Measurements from ENCODE around the gene AIPL1. TPM values are rescaled to one million over a fixed set of nuclear protein-coding genes. Genes with fewer than 3 reads are reported as not detected.

The AIPL1 gene
- total RNA-seq, 1 experiment from 2014 or later: not detected

DNA sequence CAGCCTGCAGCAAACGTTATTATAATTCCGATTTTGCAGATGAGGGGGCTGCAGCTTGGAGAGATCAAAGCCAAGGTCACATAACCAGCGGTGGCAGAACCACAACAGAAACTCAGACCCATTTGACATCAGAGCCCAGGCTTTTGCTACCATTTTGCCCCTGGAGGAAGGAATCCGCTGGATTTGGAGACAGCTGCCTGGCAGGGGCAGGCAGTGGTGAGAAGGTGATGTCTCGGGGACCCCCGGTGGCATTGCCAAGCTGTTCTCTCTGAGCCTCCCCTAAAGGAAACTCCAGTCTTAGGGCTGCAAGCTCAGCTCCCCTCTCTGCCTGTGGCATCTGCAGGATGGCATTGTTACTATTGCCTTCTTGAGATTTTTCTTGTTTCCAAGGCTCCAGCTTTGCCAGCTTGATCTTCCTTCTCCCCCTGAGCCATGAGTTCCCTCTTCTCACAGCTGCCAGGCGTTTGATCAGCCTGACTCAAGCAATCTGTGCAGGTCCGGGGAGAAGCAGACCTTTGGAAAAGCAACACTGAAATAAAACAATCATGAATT, 40.8 kb downstream of the AIPL1 start:
- ChIA-PET CTCF (no interaction called here), POLR2A (no interaction called here)
- Histone ChIP-seq H3K27me3 (ENCODE audit: control insufficient read depth, insufficient read depth, low read length) (peaks cover 2% of the 10 kb centered on the region; the same call in 1 of the 2 replicates), H3K27ac (ENCODE audit: low read length) (no peak overlapping the region), H3K36me3 (ENCODE audit: control insufficient read depth, insufficient read depth, low read length) (no peaks in the 10 kb centered on the region), H3K4me3 (ENCODE audit: low read depth in 2 of 2, low read length in 2 of 2) (no peak overlapping the region), H3K9me3 (ENCODE audit: control insufficient read depth, insufficient read depth, low read depth, low read length) (no peaks in the 10 kb centered on the region), H3K4me1 (ENCODE audit: control insufficient read depth, insufficient read depth, low read length) (no peaks in the 10 kb centered on the region)
- in situ Hi-C loops (cut with HindIII; ENCODE audit: low pct_unique_long_range_greater_than_20kb, low sequenced_read_pairs) (no loop called here), intact Hi-C loops (cut with micrococcal nuclease; ENCODE audit: unreplicated experiment) (no loop called here)
- DNase-seq (ENCODE audit: low read depth, low spot score): no peak
- no peak for ATAC-seq
- BruUV-seq (replicated peaks): no TSS peak
- TF ChIP-seq POLR2AphosphoS5 (IDR thresholded peaks at IDR 0.05; ENCODE audit: low read depth, low read length) (no peak), SIN3A (IDR thresholded peaks at IDR 0.05; ENCODE audit: borderline replicate concordance, insufficient read depth, low read depth, low read length) (no peak), TCF7L2 (IDR thresholded peaks at IDR 0.05; ENCODE audit: low read depth, low read length) (no peak)
- TF ChIP-seq, protein P1, sequence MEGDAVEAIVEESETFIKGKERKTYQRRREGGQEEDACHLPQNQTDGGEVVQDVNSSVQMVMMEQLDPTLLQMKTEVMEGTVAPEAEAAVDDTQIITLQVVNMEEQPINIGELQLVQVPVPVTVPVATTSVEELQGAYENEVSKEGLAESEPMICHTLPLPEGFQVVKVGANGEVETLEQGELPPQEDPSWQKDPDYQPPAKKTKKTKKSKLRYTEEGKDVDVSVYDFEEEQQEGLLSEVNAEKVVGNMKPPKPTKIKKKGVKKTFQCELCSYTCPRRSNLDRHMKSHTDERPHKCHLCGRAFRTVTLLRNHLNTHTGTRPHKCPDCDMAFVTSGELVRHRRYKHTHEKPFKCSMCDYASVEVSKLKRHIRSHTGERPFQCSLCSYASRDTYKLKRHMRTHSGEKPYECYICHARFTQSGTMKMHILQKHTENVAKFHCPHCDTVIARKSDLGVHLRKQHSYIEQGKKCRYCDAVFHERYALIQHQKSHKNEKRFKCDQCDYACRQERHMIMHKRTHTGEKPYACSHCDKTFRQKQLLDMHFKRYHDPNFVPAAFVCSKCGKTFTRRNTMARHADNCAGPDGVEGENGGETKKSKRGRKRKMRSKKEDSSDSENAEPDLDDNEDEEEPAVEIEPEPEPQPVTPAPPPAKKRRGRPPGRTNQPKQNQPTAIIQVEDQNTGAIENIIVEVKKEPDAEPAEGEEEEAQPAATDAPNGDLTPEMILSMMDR (IDR thresholded peaks at IDR 0.05): no peak
- TF ChIP-seq, protein P2, sequence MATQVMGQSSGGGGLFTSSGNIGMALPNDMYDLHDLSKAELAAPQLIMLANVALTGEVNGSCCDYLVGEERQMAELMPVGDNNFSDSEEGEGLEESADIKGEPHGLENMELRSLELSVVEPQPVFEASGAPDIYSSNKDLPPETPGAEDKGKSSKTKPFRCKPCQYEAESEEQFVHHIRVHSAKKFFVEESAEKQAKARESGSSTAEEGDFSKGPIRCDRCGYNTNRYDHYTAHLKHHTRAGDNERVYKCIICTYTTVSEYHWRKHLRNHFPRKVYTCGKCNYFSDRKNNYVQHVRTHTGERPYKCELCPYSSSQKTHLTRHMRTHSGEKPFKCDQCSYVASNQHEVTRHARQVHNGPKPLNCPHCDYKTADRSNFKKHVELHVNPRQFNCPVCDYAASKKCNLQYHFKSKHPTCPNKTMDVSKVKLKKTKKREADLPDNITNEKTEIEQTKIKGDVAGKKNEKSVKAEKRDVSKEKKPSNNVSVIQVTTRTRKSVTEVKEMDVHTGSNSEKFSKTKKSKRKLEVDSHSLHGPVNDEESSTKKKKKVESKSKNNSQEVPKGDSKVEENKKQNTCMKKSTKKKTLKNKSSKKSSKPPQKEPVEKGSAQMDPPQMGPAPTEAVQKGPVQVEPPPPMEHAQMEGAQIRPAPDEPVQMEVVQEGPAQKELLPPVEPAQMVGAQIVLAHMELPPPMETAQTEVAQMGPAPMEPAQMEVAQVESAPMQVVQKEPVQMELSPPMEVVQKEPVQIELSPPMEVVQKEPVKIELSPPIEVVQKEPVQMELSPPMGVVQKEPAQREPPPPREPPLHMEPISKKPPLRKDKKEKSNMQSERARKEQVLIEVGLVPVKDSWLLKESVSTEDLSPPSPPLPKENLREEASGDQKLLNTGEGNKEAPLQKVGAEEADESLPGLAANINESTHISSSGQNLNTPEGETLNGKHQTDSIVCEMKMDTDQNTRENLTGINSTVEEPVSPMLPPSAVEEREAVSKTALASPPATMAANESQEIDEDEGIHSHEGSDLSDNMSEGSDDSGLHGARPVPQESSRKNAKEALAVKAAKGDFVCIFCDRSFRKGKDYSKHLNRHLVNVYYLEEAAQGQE (IDR thresholded peaks at IDR 0.05; ENCODE audit: insufficient read depth in 1 of 2, low read depth in 2 of 2, low read length in 1 of 2): no peak

DNA sequence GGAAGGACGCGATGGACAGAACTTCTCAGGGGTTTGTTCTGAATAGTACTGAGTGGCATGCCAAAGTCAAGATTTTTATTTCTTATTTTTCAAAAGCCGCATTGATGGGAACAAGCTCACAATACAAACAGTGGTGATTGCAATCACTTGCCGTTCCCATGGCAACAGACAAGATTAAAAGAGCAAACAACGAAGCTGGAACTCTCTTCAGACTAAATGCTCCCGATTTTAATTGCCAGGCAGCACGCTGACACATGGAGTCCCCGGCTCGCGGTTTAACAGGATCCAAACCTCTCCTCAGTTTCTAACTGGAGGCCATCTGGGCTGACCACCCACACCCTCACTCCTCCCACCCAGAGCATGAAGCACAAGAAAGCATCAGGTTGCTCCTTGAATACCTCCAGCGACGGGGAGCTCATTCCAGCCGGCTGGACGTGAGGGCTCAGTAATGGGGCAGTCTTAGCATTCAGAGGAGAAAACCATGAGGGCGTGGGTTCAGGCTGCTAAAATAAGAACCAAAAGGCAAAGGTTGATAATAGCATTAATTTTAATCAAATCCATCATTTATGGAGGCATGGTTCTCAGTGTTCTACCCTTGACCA, 41.5 kb downstream of the AIPL1 start:
- intact Hi-C loops (cut with micrococcal nuclease; ENCODE audit: unreplicated experiment): no loop called here
- in situ Hi-C loops (cut with HindIII; ENCODE audit: low pct_unique_long_range_greater_than_20kb, low sequenced_read_pairs): no loop called here
- Histone ChIP-seq H3K4me3 (ENCODE audit: low read depth in 2 of 2, low read length in 2 of 2) (no peak overlapping the region), H3K9me3 (ENCODE audit: control insufficient read depth, insufficient read depth, low read depth, low read length) (no peaks in the 10 kb centered on the region), H3K27ac (ENCODE audit: low read length) (no peak overlapping the region), H3K27me3 (ENCODE audit: control insufficient read depth, insufficient read depth, low read length) (peaks cover 2% of the 10 kb centered on the region; the same call in 1 of the 2 replicates), H3K4me1 (ENCODE audit: control insufficient read depth, insufficient read depth, low read length) (no peaks in the 10 kb centered on the region), H3K36me3 (ENCODE audit: control insufficient read depth, insufficient read depth, low read length) (no peaks in the 10 kb centered on the region)
- DNase-seq (ENCODE audit: low read depth, low spot score): no peak
- POLR2A ChIA-PET: no interaction called here
- BruUV-seq (replicated peaks): no TSS peak
- TF ChIP-seq, protein P2 (IDR thresholded peaks at IDR 0.05; ENCODE audit: insufficient read depth in 1 of 2, low read depth in 2 of 2, low read length in 1 of 2): no peak
- TF ChIP-seq TCF7L2 (IDR thresholded peaks at IDR 0.05; ENCODE audit: low read depth, low read length): no peak
- no peak for TF ChIP-seq SIN3A (IDR thresholded peaks at IDR 0.05; ENCODE audit: borderline replicate concordance, insufficient read depth, low read depth, low read length)
- TF ChIP-seq, protein P1 (IDR thresholded peaks at IDR 0.05): no peak
- no peak for TF ChIP-seq POLR2AphosphoS5 (IDR thresholded peaks at IDR 0.05; ENCODE audit: low read depth, low read length)
- CTCF ChIA-PET: no interaction called here
- no peak for ATAC-seq
